Hepatocyte (in vitro differentiated cells): ENCODE results near the gene LMCD1. TPM values are rescaled to one million over a fixed set of nuclear protein-coding genes. Genes with fewer than 3 reads are reported as not detected.

ENCODE experiments used
- DNase-seq: peaks from one replicate; pipeline ENCODE4 v3.0.0-alpha.2; 2016; ENCODE audit warnings: low spot score
- H2AFZ ChIP-seq: fragments of 200-600 bp; sonication (generic); 2 replicates; pipeline ENCODE4 v1.6.0; 2016; ENCODE audit warnings: antibody characterized with exemption, mild to moderate bottlenecking
- H3K27ac ChIP-seq: fragments of 200-600 bp; sonication (generic); 2 replicates; pipeline ENCODE4 v1.5.1; 2016; ENCODE audit warnings: mild to moderate bottlenecking
- H3K27me3 ChIP-seq: fragments of 200-600 bp; sonication (generic); 2 replicates; pipeline ENCODE4 v1.6.1; 2016
- H3K36me3 ChIP-seq: fragments of 200-600 bp; sonication (generic); replicated peaks from 2 replicates; pipeline ENCODE4 v1.5.1; 2016; ENCODE audit warnings: low read depth; ENCODE audit not compliant: insufficient read depth
- H3K4me1 ChIP-seq: fragments of 200-600 bp; sonication (generic); 2 replicates; pipeline ENCODE4 v1.5.1; 2016; ENCODE audit warnings: mild to moderate bottlenecking, moderate library complexity; ENCODE audit not compliant: insufficient read depth
- H3K4me2 ChIP-seq: fragments of 200-600 bp; sonication (generic); 2 replicates; pipeline ENCODE4 v1.6.0; 2016
- H3K4me3 ChIP-seq: fragments of 200-600 bp; sonication (generic); 2 replicates; pipeline ENCODE4 v1.5.1; 2016; ENCODE audit warnings: mild to moderate bottlenecking
- H3K79me2 ChIP-seq: fragments of 200-600 bp; sonication (generic); 2 replicates; pipeline ENCODE4 v1.6.0; 2017; ENCODE audit warnings: mild to moderate bottlenecking
- H3K9me2 ChIP-seq: fragments of 200-600 bp; sonication (generic); replicated peaks from 2 replicates; pipeline ENCODE4 v1.6.0; 2017; ENCODE audit warnings: mild to moderate bottlenecking; ENCODE audit not compliant: insufficient read depth
- H3K9me3 ChIP-seq: fragments of 200-600 bp; sonication (generic); 2 replicates; pipeline ENCODE4 v1.5.1; 2016; ENCODE audit warnings: low read depth, mild to moderate bottlenecking
- H4K20me1 ChIP-seq: fragments of 200-600 bp; sonication (generic); 2 replicates; pipeline ENCODE4 v1.6.0; 2016; ENCODE audit warnings: mild to moderate bottlenecking; ENCODE audit not compliant: insufficient read depth, poor library complexity, severe bottlenecking
- EZH2 ChIP-seq: fragments of 200-600 bp; sonication (generic); IDR thresholded peaks from 2 replicates; pipeline ENCODE4 v1.6.1; 2016; ENCODE audit warnings: antibody characterized with exemption, mild to moderate bottlenecking, borderline replicate concordance
- EZH2phosphoT487 ChIP-seq: fragments of 200-600 bp; sonication (generic); IDR thresholded peaks from one replicate; pipeline ENCODE4 v1.6.1; 2018; ENCODE audit warnings: antibody characterized with exemption, mild to moderate bottlenecking, low read depth, moderate library complexity; ENCODE audit not compliant: unreplicated experiment, severe bottlenecking
- WGBS: methylation state at CpG from one replicate; pipeline ENCODE4 v1.1.6; 2016; ENCODE audit warnings: low lambda C conversion rate; ENCODE audit errors: missing lambda C conversion rate; 5-methylcytosine and 5-hydroxymethylcytosine counted together
- polyA plus RNA-seq: library from polyadenylated mRNA; unstranded; fragments of >200 nt; fragmentation: Nextera tagmentation; extraction: Ambion mirVana; gene quantifications from 2 replicates; pipeline ENCODE4 v1.2.1, GENCODE V29; 2016
- total RNA-seq: library from RNA; depleted of rRNA; stranded (reverse); fragments of >200 nt; gene quantifications from 2 replicates; pipeline ENCODE4 v1.2.3, GENCODE V29; 2014
- TF ChIP-seq, protein P1 (sequence below): fragments of 200-600 bp; sonication (generic); IDR thresholded peaks from 2 replicates; pipeline ENCODE4 v1.5.1; 2016; ENCODE audit warnings: antibody characterized with exemption, mild to moderate bottlenecking; ENCODE audit not compliant: poor library complexity

Gene LMCD1
- total and polyA plus RNA-seq, 2 experiments from 2014 or later: 195 to 347 TPM

DNA sequence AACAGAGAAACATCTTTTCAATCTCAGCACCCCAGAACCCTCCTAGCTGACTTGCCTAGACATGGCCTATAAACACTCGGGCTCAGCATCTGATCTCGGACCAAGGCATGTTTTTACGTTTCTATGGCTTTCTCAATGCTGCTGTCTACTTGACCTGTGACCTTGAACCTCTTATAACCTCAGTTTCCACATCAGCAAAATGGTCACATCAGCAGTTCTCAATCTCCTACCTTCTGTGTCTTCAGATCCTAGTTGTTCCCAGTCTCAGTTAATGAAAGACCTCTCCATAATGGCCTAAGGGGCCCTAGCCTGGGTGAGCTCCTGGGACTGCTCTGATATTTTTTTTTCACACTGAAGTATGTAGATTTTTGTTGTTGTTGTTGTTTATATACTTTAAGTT, 103.4 kb downstream of the LMCD1 start:
- Histone ChIP-seq H3K27me3 (no peaks in the 10 kb centered on the region), H3K27ac (no peak overlapping the region), H3K4me2 (no peak overlapping the region), H3K4me3 (no peak overlapping the region), H3K4me1 (peaks cover 12% of the 10 kb centered on the region), H3K79me2 (no peaks in the 10 kb centered on the region), H3K36me3 (no peaks in the 10 kb centered on the region), H2AFZ (no peak overlapping the region), H4K20me1 (no peaks in the 10 kb centered on the region), H3K9me2 (no peaks in the 10 kb centered on the region), H3K9me3 (no peaks in the 10 kb centered on the region)
- no peak for DNase-seq
- TF ChIP-seq EZH2: no peak
- TF ChIP-seq, protein P1, sequence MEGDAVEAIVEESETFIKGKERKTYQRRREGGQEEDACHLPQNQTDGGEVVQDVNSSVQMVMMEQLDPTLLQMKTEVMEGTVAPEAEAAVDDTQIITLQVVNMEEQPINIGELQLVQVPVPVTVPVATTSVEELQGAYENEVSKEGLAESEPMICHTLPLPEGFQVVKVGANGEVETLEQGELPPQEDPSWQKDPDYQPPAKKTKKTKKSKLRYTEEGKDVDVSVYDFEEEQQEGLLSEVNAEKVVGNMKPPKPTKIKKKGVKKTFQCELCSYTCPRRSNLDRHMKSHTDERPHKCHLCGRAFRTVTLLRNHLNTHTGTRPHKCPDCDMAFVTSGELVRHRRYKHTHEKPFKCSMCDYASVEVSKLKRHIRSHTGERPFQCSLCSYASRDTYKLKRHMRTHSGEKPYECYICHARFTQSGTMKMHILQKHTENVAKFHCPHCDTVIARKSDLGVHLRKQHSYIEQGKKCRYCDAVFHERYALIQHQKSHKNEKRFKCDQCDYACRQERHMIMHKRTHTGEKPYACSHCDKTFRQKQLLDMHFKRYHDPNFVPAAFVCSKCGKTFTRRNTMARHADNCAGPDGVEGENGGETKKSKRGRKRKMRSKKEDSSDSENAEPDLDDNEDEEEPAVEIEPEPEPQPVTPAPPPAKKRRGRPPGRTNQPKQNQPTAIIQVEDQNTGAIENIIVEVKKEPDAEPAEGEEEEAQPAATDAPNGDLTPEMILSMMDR: no peak
- TF ChIP-seq EZH2phosphoT487: no peak
- WGBS: 90% methylated on average over 3 of the region's 3 CpGs

DNA sequence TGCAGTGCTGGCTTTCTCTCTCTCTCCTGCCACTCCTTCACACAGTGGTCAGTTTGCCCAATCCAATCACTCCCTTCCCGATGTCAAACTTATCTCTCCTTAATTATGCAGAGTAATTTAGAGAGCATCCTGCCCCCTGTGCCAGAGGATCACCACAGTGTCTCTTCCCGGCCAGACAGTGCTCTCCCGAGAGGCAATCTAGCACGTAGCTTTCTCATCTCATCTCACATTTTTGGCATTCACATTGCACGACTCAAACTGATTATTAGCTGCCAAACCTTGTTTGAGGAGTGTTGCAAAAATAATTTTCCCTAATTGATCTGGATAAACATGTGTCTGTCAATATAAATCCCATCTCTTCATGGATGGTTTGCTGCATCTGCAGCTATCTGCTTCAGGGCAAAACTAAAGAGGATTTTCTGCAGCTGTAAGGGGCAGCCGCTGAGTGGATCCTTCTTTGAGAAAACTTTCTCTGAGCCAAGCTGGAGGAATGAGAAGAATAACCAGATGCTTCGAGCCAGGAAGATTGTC, 105.1 kb downstream of the LMCD1 start:
- H3K9me3 ChIP-seq: no peaks in the 10 kb centered on the region
- no peaks in the 10 kb centered on the region for H4K20me1 ChIP-seq
- peaks cover 12% of the 10 kb centered on the region for H3K4me1 ChIP-seq
- H3K4me2 ChIP-seq: no peak overlapping the region
- no peaks in the 10 kb centered on the region for H3K27me3 ChIP-seq
- H3K4me3 ChIP-seq: no peak overlapping the region
- H3K36me3 ChIP-seq: no peaks in the 10 kb centered on the region
- WGBS: 61% methylated on average over 7 of the region's 7 CpGs
- TF ChIP-seq EZH2 (no peak), EZH2phosphoT487 (no peak)
- TF ChIP-seq, protein P1: no peak
- H3K9me2 ChIP-seq: no peaks in the 10 kb centered on the region
- no peaks in the 10 kb centered on the region for H3K79me2 ChIP-seq
- no peak overlapping the region for H2AFZ ChIP-seq
- no peak overlapping the region for H3K27ac ChIP-seq
- no peak for DNase-seq

DNA sequence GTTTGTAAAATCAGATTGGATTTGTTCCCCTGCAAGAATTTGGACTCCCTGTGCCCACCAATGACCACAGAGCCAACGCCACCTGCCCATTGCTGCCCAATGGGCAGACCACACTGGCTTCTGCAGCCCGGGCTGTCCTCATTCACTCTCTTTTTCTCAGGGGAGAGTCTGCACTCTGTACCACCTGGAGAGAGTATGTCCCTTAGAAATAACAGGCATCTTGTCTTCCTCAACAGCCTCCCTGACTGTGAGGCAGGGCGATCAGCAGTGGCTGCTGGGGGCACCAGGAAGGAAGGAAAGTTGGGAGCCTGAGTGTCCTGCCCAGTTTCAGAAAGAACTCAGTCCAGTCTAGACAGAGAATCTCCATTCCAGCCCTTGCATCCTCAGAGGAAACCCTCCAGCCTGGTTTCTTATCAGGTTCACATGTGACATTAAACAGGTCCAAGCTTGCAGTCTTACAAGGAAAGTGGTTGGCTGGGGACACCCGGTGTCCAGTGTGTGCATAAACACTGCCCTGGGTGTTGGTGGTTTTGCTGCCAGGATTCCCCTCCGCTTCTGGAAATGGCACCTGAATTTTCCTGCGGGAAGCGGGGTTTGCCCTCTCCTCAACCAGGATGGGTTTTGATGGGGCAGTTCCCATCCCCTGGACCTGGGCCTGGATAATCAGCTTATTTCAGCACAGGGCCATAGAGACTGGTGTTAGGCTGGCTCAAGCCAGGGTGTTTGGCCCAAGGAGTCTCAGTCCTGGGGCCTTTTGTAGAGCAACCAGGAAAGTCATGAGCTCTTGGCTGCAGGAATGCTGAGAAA, 105.8 kb downstream of the LMCD1 start:
- Histone ChIP-seq H3K79me2 (no peaks in the 10 kb centered on the region), H3K27ac (no peak overlapping the region), H3K9me2 (no peaks in the 10 kb centered on the region), H3K36me3 (no peaks in the 10 kb centered on the region), H2AFZ (no peak overlapping the region), H3K4me1 (peaks cover 12% of the 10 kb centered on the region), H3K27me3 (no peaks in the 10 kb centered on the region), H4K20me1 (no peaks in the 10 kb centered on the region), H3K4me3 (no peak overlapping the region), H3K9me3 (no peaks in the 10 kb centered on the region), H3K4me2 (no peak overlapping the region)
- 68% methylated on average over 7 of the region's 7 CpGs for WGBS
- DNase-seq: peak; percentile 84
- TF ChIP-seq, protein P1: peak; percentile 66
- TF ChIP-seq EZH2phosphoT487: no peak
